Natural killer cell (primary cell): Measurements from ENCODE around the gene FAM83F. TPM values are rescaled to one million over a fixed set of nuclear protein-coding genes. Genes with fewer than 3 reads are reported as not detected.
"Not testable (repeated sequence)": the region's sequence is repeated elsewhere in the genome, so short reads cannot be mapped to it uniquely, and the experiment has no call there.

Experiments
- ATAC-seq, 3 donors: fragments of 150-1000 bp in 2 of 3; fragments of 200-7000 bp in 1 of 3; cut with Tn5 transposase; 1 replicate in 1 of 3; 2 replicates in 2 of 3; pipeline ENCODE4 v1.10.0; 2021; ENCODE audit warnings: mild to moderate bottlenecking in 2 of 3, moderate library complexity in 2 of 3
- DNase-seq, 2 donors: peaks; one replicate each; pipeline versions ENCODE4 v3.0.0 to v3.0.0-alpha.2; 2013 to 2021; ENCODE audit warnings: mixed read lengths in 1 of 2
- H3K27ac ChIP-seq: one replicate; pipeline ENCODE4 v1.5.1; 2013; ENCODE audit warnings: mild to moderate bottlenecking, low read length
- H3K27me3 ChIP-seq: one replicate; pipeline ENCODE4 v1.6.1; 2013; ENCODE audit warnings: low read length; ENCODE audit not compliant: control insufficient read depth, insufficient read depth
- H3K36me3 ChIP-seq: one replicate; pipeline ENCODE4 v1.6.1; 2013; ENCODE audit warnings: low read length; ENCODE audit not compliant: control insufficient read depth, insufficient read depth
- H3K4me1 ChIP-seq: one replicate; pipeline ENCODE4 v1.6.1; 2013; ENCODE audit warnings: low read length; ENCODE audit not compliant: control insufficient read depth, insufficient read depth
- H3K4me3 ChIP-seq: one replicate; pipeline ENCODE4 v1.5.1; 2013; ENCODE audit warnings: low read length
- H3K9me3 ChIP-seq: one replicate; pipeline ENCODE4 v1.6.1; 2013; ENCODE audit warnings: low read length; ENCODE audit not compliant: control insufficient read depth, insufficient read depth
- H3K27ac Mint-ChIP-seq, 2 donors: one replicate each; pipeline ENCODE4 v1.8.0; 2022; ENCODE audit warnings: mild to moderate bottlenecking in 2 of 2, mixed read lengths in 2 of 2, moderate library complexity in 1 of 2
- H3K27me3 Mint-ChIP-seq, 2 donors: one replicate each; pipeline ENCODE4 v1.8.0; 2022; ENCODE audit warnings: low read depth in 2 of 2, mixed read lengths in 2 of 2
- H3K36me3 Mint-ChIP-seq: one replicate; pipeline ENCODE4 v1.8.0; 2022; ENCODE audit warnings: mixed read lengths
- H3K4me1 Mint-ChIP-seq, 2 donors: one replicate each; pipeline ENCODE4 v1.8.0; 2022; ENCODE audit warnings: mixed read lengths in 2 of 2
- H3K4me3 Mint-ChIP-seq: one replicate; pipeline ENCODE4 v1.8.0; 2022; ENCODE audit warnings: mild to moderate bottlenecking, moderate library complexity, mixed read lengths
- H3K9me3 Mint-ChIP-seq, 2 donors: one replicate each; pipeline ENCODE4 v1.8.0; 2022; ENCODE audit warnings: mixed read lengths in 2 of 2
- WGBS: methylation state at CpG from one replicate; pipeline ENCODE4 v1.1.7; 2013; ENCODE audit warnings: missing lambda C conversion rate; ENCODE audit not compliant: insufficient coverage; 5-methylcytosine and 5-hydroxymethylcytosine counted together
- intact Hi-C: fragments of 100-400 bp; cut with micrococcal nuclease; formaldehyde crosslinking; loops from one replicate; pipeline ENCODE4 v1.14.2; 2022
- total RNA-seq, 4 donors: library from RNA; stranded (reverse); fragments of 120-200 nt in 1 of 4; gene quantifications; one replicate each; pipeline versions ENCODE4 v1.2.3 to v1.2.4, GENCODE V29; 2013 to 2022
- TF ChIP-seq, protein P1 (sequence below): fragments of 200-600 bp; IDR thresholded peaks from one replicate; pipeline ENCODE4 v1.8.0; 2022; ENCODE audit warnings: antibody characterized with exemption

Gene FAM83F
- total RNA-seq, 3 donors from 2014 or later (not counting 1 experiment from before 2014, with no cell fraction given) = 1.0 to 7.5 TPM; not detected in 1

DNA sequence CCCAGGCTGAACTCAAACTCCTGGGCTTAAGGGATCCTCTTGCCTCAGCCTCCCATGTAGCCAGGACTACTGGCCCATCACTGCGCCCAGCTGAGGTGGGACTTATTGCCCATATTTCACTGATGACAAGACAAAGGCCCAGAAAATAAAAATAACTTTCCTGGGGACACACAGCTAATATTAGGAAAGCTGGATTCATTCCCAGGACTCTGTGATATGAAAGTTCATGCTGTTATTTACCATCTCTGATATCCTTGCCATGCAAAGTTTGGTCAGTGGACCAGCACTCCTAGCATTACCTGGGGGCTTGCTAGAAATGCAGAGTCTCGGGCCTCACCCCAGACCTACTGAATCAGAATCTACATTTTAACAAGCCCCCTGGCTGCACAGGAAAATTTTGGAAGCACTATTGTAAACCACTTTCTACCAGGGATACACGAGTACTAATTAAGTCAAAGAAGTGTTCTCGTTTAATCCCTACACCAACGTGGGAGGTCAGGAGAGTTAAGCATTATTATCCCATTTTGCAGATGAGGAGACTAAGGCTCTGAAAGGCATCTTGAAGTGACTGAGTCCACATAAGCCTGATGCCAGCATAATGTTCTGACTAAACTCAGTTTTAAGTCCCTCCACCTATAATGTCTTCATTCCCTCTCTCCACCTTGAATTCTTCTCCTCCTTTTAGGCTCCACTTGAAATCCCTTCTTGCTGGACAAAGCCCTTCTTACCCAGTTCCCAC is 2.5 kb upstream of the FAM83F start:
- peaks cover 12% of the 10 kb centered on the region for H3K27me3 ChIP-seq
- H3K27ac ChIP-seq = no peak overlapping the region
- peaks cover 39 to 43% of the 10 kb centered on the region in 2 donors for H3K27me3 Mint-ChIP-seq
- intact Hi-C loops = no loop called here
- H3K9me3 ChIP-seq = no peaks in the 10 kb centered on the region
- no peak for DNase-seq
- H3K9me3 Mint-ChIP-seq = no peaks in the 10 kb centered on the region
- H3K4me3 Mint-ChIP-seq = peak overlapping the region; percentile 22
- H3K4me3 ChIP-seq = no peak overlapping the region
- no peaks in the 10 kb centered on the region for H3K36me3 Mint-ChIP-seq
- H3K36me3 ChIP-seq = no peaks in the 10 kb centered on the region
- TF ChIP-seq, protein P1, sequence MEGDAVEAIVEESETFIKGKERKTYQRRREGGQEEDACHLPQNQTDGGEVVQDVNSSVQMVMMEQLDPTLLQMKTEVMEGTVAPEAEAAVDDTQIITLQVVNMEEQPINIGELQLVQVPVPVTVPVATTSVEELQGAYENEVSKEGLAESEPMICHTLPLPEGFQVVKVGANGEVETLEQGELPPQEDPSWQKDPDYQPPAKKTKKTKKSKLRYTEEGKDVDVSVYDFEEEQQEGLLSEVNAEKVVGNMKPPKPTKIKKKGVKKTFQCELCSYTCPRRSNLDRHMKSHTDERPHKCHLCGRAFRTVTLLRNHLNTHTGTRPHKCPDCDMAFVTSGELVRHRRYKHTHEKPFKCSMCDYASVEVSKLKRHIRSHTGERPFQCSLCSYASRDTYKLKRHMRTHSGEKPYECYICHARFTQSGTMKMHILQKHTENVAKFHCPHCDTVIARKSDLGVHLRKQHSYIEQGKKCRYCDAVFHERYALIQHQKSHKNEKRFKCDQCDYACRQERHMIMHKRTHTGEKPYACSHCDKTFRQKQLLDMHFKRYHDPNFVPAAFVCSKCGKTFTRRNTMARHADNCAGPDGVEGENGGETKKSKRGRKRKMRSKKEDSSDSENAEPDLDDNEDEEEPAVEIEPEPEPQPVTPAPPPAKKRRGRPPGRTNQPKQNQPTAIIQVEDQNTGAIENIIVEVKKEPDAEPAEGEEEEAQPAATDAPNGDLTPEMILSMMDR = no peak
- H3K4me1 Mint-ChIP-seq = peaks cover 9 to 19% of the 10 kb centered on the region in 2 donors
- peaks cover 9% of the 10 kb centered on the region for H3K4me1 ChIP-seq
- no peak overlapping the region for H3K27ac Mint-ChIP-seq
- 84% methylated on average over 5 of the region's 5 CpGs for WGBS
- no peak for ATAC-seq

GRCh38 chr22:39992894-39993293 is 1.9 kb upstream of the FAM83F start:
- H3K9me3 Mint-ChIP-seq, H3K4me3 ChIP-seq, H3K27ac Mint-ChIP-seq, H3K27ac ChIP-seq, H3K36me3 Mint-ChIP-seq, intact Hi-C loops, DNase-seq, H3K36me3 ChIP-seq, H3K4me1 ChIP-seq, H3K9me3 ChIP-seq, ATAC-seq: not testable (repeated sequence)
- 93% methylated on average over 7 of the region's 7 CpGs for WGBS
- H3K4me1 Mint-ChIP-seq = peaks cover 9 to 19% of the 10 kb centered on the region in 2 donors
- H3K27me3 ChIP-seq = peaks cover 12% of the 10 kb centered on the region
- peaks cover 41 to 48% of the 10 kb centered on the region in 2 donors for H3K27me3 Mint-ChIP-seq
- H3K4me3 Mint-ChIP-seq = peak overlapping the region; percentile 22

DNA sequence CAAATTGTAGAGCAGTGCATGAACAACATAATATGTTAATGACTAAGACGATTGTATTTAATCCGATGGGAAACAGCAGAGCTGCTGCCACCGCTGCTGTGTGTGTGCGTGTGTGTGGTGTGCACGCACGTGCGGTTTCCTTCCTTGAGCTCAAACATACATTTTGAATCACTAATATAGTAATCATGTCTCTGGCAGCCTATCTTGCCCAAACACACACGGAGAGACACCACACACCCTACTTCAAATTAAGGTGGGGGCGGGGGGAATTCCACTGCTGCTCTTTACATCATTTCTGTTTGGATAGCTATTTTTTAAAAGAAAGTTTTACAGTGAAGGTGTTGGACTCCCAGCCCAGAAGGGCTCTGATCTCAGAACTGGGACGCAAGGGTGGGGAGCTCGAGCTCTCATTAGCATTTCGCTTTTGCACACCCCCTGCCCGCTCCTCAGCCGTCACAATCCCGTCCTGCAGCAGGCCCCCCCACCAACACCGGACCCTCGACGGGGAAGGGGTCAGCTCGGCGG is 651 bp upstream of the FAM83F start:
- no peaks in the 10 kb centered on the region for H3K9me3 ChIP-seq
- H3K9me3 Mint-ChIP-seq = no peaks in the 10 kb centered on the region
- H3K27ac ChIP-seq = no peak overlapping the region
- ATAC-seq = peak; percentile 44 to 67 (median 55)
- H3K27me3 Mint-ChIP-seq = peaks cover 31 to 48% of the 10 kb centered on the region in 2 donors
- peak in 1 of 2 donors; percentile 84 for DNase-seq
- H3K36me3 Mint-ChIP-seq = no peaks in the 10 kb centered on the region
- WGBS = 23% methylated on average over 18 of the region's 20 CpGs
- H3K4me1 ChIP-seq = peaks cover 9% of the 10 kb centered on the region
- intact Hi-C loops = no loop called here
- no peak overlapping the region for H3K4me3 ChIP-seq
- H3K27me3 ChIP-seq = peaks cover 12% of the 10 kb centered on the region
- peak overlapping the region in 1 of 2 donors; percentile 27 for H3K27ac Mint-ChIP-seq
- no peaks in the 10 kb centered on the region for H3K36me3 ChIP-seq
- H3K4me1 Mint-ChIP-seq = peaks cover 7 to 9% of the 10 kb centered on the region in 2 donors
- peak overlapping the region; percentile 43 for H3K4me3 Mint-ChIP-seq
- TF ChIP-seq, protein P1 = no peak

DNA sequence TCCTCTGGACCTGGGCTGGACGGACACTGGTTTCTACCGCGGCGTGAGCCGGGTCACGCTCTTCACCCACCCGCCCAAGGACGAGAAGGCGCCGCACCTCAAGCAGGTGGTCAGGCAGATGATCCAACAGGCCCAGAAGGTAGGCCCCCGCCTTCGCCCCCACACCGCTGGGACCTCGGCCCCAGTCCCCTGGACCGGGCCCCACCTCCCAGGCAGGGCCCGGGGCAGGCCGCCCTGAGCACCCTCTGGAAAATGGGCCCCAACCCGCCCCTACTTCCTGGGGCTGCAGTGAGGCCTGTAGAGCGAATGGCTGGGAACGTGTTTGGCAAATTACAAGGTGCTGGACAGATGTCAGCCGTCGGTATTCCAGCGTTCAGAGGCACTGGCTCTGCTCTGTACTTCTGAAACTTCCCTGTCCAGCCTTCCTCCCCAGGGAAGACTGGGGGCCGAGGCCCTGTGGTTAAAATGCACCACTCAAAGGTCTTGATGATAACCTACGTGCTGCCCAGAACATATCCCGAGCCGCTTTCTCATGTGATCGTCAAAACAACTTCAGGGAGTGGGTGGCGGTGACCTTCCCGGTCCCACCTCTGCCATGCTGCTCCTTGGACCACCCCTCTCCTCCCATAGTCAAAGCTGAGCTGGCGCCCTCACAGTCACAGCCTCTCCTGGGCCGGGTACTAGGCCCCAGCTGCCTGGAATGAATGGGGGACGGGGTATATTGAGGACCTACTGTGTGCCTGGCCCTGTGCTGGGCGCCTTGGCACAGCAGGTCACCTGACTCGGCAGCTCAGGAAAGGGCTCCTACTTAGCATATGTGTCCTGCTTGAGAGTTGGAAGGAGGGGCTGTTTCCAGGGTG is 869 bp downstream of the FAM83F start:
- TF ChIP-seq, protein P1 = no peak
- peaks cover 12% of the 10 kb centered on the region for H3K27me3 ChIP-seq
- H3K9me3 ChIP-seq = no peaks in the 10 kb centered on the region
- intact Hi-C loops = no loop called here
- no peak overlapping the region for H3K27ac Mint-ChIP-seq
- H3K36me3 ChIP-seq = no peaks in the 10 kb centered on the region
- DNase-seq (no peak), ATAC-seq (no peak)
- H3K9me3 Mint-ChIP-seq = no peaks in the 10 kb centered on the region
- no peak overlapping the region for H3K4me3 Mint-ChIP-seq
- H3K4me3 ChIP-seq = no peak overlapping the region
- H3K27me3 Mint-ChIP-seq = peaks cover 28 to 48% of the 10 kb centered on the region in 2 donors
- WGBS = 69% methylated on average over 35 of the region's 35 CpGs
- H3K36me3 Mint-ChIP-seq = no peaks in the 10 kb centered on the region
- no peak overlapping the region for H3K27ac ChIP-seq
- peaks cover 7 to 9% of the 10 kb centered on the region in 2 donors for H3K4me1 Mint-ChIP-seq
- H3K4me1 ChIP-seq = peaks cover 9% of the 10 kb centered on the region
